HFF-Myc (cell line): Measurements from ENCODE around the gene ATP9A.

Experiments used
- DNase-seq: peaks from one replicate; pipeline ENCODE4 v3.0.0-alpha.2; 2011; ENCODE audit warnings: low read depth; ENCODE audit errors: extremely low read depth
- H3K4me3 ChIP-seq: replicated peaks from 2 replicates; pipeline ENCODE4 v1.5.1; 2011; ENCODE audit warnings: low read depth, mild to moderate bottlenecking, control low read depth, low read length
- TF ChIP-seq, protein P1 (sequence below): IDR thresholded peaks from 2 replicates; pipeline ENCODE4 v1.5.1; 2012; ENCODE audit warnings: mild to moderate bottlenecking, low read depth, low read length, control low read depth; ENCODE audit errors: missing control alignments

The ATP9A gene

DNA sequence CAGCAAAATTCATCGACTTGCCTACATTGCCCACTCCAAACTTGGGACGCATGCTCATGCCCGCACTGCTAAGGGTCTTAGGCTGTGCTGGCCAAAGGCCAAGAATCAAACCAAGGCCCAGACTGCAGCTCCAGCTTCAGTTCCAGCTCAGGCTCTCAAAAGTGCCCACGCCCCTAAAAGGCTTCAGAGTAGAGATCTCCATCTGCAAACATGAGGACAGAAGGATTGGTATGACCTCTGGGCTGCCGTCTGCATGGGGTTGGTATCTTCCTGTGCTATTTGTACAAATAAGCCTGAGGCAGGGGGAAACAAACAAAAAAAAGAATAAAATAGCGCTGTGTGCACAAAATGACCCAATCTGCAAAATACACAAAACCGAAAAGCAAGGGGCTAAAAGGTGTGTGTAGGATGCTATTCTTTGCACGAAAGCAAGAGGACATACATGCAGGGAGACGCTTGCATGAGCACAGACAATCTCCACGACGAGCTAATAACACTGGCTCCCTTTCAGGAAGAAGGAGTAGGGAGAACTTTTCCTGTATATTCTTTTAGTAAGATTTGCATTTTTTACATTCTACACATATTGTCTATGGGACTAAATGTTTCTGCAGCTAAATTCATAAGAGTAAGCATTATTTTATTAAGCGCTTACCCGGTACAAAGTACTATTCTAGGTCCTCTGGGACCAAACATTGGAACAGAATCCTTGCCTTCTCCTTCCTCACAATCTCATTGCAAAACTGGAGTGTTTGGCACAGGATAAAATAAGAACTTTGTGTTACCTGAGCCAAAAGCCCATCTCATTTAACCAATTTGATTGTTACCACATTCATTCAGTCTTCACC is 33.1 kb downstream of the ATP9A start:
- H3K4me3 ChIP-seq = no peak overlapping the region
- TF ChIP-seq, protein P1, sequence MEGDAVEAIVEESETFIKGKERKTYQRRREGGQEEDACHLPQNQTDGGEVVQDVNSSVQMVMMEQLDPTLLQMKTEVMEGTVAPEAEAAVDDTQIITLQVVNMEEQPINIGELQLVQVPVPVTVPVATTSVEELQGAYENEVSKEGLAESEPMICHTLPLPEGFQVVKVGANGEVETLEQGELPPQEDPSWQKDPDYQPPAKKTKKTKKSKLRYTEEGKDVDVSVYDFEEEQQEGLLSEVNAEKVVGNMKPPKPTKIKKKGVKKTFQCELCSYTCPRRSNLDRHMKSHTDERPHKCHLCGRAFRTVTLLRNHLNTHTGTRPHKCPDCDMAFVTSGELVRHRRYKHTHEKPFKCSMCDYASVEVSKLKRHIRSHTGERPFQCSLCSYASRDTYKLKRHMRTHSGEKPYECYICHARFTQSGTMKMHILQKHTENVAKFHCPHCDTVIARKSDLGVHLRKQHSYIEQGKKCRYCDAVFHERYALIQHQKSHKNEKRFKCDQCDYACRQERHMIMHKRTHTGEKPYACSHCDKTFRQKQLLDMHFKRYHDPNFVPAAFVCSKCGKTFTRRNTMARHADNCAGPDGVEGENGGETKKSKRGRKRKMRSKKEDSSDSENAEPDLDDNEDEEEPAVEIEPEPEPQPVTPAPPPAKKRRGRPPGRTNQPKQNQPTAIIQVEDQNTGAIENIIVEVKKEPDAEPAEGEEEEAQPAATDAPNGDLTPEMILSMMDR = no peak
- no peak for DNase-seq

DNA sequence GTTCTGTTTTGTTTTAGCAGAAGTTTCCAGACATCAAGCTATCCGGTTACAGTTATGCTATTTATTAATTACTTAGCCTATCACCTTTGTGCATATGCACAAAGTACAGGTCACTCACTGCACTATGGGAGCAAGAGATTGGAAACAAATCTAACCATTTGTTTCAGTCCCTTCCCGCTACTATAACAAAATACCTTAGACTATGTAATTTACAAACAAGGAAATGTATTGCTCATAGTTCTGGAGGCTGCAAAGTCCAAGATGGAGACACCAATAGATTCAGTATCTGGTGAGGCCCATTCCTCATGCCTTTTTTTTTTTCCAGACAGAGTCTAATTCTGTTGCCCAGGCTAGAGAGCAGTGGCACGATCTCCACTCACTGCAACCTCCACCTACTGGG is 35.1 kb downstream of the ATP9A start:
- no peak for DNase-seq
- no peak overlapping the region for H3K4me3 ChIP-seq
- TF ChIP-seq, protein P1 = no peak

DNA sequence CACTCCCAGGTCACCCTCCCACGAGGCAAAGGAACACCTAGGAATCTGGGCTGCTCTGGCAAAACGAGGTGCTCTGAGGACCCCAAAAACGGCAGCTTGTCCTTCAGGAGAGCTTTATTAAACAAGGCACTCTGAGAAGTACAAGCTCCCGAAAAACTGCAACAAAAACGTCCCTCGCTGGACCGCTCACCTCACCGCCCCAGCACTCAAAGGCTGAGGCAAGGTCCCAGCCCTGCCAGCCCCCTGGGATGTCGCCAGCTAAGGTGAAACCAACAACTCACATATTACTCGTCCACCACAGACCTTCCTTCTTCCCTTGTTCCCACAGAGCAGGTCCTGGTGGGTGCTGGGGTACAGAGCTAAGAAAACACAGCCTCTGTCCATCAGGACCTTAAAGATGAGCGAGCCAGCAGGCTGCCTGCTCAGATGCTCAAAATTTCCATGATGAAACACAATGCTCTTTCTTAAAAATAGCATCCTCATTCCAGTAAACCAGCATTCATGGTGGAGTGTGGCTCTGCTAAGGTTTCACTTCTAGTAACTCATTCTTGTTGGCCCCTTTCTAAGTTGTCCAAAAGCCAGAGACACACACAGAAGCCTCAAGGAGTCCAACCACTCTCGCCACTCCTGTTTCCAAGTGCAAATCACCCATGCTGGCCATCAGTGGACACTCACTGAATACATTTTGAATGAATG is 35.9 kb downstream of the ATP9A start:
- DNase-seq = no peak
- H3K4me3 ChIP-seq = no peak overlapping the region
- TF ChIP-seq, protein P1 = no peak

DNA sequence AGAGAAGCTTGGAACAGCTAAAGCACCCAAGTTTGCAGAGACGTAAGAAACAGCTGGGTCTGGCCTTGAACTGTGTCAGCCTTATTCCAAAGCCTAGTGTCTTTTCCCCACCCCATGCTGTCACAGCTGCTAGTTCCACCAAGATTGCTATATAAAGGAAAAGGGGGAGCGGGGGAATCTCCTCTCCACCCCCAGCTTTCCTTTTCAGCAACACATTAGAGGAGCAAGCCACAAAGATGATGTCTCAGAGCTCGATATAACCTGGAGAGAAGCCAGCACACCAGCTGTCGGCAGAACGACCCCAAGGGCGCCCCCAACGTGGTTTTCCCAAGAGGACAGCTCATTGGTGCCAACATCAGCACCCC is 36.5 kb downstream of the ATP9A start:
- no peak for DNase-seq

DNA sequence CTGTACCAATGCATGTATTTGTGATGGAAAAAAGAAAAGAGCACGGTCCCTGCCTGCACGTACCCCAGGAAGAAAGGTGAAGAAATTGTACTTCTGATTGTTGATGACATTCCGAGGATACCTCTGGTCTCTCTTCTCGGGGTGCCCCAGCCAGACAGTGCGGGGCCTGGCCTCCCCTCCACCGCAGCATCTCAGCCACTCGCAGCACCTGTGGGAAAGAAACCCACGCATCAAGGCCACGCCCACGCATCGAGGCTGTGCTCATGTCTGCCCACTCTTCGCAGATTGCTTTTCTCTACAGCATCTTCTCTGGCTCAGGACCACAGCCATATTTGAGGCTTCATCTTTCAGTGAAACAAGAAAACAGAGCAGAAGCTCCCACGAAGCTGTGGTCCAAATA is 38.4 kb downstream of the ATP9A start:
- DNase-seq = no peak
- TF ChIP-seq, protein P1 = no peak
- H3K4me3 ChIP-seq = no peak overlapping the region

More for the DNA sequence above, 36.5 kb downstream of the ATP9A start:
- H3K4me3 ChIP-seq = no peak overlapping the region
- TF ChIP-seq, protein P1 = no peak

DNA sequence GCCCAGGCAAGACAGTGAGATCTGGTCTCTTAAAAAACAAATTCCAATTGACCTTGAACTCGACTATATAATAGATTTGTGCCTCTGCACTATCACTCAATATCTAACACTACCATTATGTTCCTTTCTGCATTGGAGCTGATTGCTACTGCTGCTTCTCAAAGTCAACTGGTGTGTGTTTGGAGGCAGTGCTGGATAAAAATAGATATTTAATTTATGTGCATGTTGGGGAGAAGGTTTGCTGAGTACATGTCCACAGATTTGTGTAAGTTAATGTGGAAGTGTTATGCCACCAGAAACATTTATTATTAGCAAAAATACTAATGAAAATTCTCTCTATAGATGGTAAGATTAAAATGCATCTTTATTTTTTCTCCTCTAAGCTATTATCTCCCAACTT is 39.5 kb downstream of the ATP9A start:
- H3K4me3 ChIP-seq = no peak overlapping the region
- no peak for DNase-seq
- TF ChIP-seq, protein P1 = no peak

DNA sequence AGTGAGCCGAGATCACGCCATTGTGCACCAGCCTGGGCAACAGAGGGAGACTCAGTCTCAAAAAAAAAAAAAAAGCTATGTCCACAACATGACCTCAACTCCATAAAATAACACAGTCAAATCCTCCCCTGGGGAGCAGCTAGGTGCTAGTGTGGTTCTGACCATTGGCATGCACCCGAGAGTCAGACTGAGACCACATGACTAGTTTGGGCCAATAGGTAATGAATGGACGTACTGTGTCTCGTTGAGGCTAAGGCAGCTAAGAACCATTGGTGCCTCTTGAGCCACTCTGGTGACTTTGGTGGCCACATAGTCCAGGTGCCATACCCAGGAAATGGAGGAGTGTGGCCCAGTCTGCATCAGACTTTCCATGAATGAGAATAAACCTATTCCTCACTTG is 40.3 kb downstream of the ATP9A start:
- TF ChIP-seq, protein P1 = no peak
- H3K4me3 ChIP-seq = no peak overlapping the region
- DNase-seq = no peak
